ENCODE measurements around the gene EFNA1.

EFNA1 gene

DNA sequence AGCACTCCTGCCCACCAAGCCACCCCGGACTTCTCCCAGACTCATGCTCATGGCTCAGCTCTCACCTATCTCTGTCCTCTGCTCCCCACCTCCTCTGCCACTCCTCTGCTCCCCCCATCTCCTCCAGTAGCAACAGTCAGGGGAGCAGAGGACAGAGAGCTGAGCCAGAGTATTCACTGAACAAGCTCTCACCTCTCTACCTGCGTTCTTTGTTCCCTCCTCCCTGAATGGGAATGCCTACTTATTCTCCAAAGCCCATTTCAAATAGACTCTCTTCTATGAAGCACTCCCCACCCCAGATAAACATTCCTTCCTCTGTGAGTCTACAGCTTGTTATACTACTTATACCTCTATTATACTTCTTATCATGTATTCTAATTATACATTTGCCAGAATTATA, 6.4 kb upstream of the EFNA1 start:
- no peak for DNase-seq (ENCODE audit: low read depth, low spot score)
- H3K4me3 ChIP-seq (ENCODE audit: insufficient read length, low read depth): no peak overlapping the region
- no peaks in the 10 kb centered on the region for H3K9me3 ChIP-seq (ENCODE audit: insufficient read depth, low read length)
- peaks cover 17% of the 10 kb centered on the region for H3K4me1 ChIP-seq (ENCODE audit: insufficient read depth, insufficient read length)
- H3K27me3 ChIP-seq (ENCODE audit: insufficient read depth, insufficient read length): peaks cover 59% of the 10 kb centered on the region
- no peak overlapping the region for H3K9ac ChIP-seq (ENCODE audit: insufficient read length, low read depth)
- no peaks in the 10 kb centered on the region for H3K36me3 ChIP-seq (ENCODE audit: insufficient read depth, insufficient read length, low read length)
- TF ChIP-seq ZNF274 (IDR thresholded peaks at IDR 0.05; ENCODE audit: low read depth, low read length) (no peak), YY1 (IDR thresholded peaks at IDR 0.05; ENCODE audit: insufficient read depth, insufficient read length) (no peak), SUZ12 (IDR thresholded peaks at IDR 0.05; ENCODE audit: extremely low read depth, insufficient read depth, insufficient read length) (no peak)

DNA sequence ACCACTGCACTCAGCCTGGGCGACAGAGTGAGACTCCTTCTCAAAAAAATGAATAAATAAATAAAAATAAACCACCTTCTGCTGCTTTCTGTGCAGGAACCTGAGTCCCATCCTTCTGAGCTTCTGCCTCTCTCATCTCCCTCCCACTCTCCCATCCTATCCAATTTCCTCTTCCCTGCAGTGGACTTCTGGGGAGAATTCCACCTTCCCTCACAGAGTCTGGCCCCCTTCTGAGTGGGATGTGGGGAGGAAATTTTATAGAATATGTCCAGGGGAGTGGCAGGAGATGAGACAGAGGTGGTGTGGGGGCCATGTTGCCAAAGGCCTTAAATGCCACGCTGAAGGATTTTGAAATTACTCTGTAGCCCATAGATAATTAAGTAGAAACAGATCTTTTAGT, 5.4 kb upstream of the EFNA1 start:
- Histone ChIP-seq H3K4me1 (ENCODE audit: insufficient read depth, insufficient read length) (peaks cover 22% of the 10 kb centered on the region), H3K4me3 (ENCODE audit: insufficient read length, low read depth) (no peak overlapping the region), H3K9ac (ENCODE audit: insufficient read length, low read depth) (no peak overlapping the region), H3K27me3 (ENCODE audit: insufficient read depth, insufficient read length) (peaks cover 70% of the 10 kb centered on the region), H3K9me3 (ENCODE audit: insufficient read depth, low read length) (no peaks in the 10 kb centered on the region), H3K36me3 (ENCODE audit: insufficient read depth, insufficient read length, low read length) (no peaks in the 10 kb centered on the region)
- no peak for DNase-seq (ENCODE audit: low read depth, low spot score)
- TF ChIP-seq ZNF274 (IDR thresholded peaks at IDR 0.05; ENCODE audit: low read depth, low read length): no peak
- TF ChIP-seq SUZ12 (IDR thresholded peaks at IDR 0.05; ENCODE audit: extremely low read depth, insufficient read depth, insufficient read length): no peak
- TF ChIP-seq YY1 (IDR thresholded peaks at IDR 0.05; ENCODE audit: insufficient read depth, insufficient read length): no peak

DNA sequence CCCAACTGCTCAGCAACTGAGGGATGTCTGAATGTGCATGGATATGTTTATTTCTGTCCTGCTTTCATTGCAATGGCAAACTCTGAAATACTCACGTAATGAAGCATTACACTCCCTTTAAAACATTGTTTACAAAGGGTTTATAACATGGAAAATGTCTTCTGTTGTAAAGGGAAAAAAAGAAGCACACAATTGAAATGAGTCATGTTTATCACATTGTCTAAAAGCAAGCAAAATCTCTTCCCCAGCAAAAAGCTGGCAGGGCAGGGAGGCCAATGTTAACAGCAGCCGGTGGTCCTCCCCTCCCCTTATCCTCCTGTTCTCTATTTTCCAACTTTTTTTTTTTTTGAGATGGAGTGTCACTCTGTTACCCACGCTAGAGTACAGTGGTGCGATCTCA, 3.9 kb upstream of the EFNA1 start:
- DNase-seq (ENCODE audit: low read depth, low spot score): no peak

DNA sequence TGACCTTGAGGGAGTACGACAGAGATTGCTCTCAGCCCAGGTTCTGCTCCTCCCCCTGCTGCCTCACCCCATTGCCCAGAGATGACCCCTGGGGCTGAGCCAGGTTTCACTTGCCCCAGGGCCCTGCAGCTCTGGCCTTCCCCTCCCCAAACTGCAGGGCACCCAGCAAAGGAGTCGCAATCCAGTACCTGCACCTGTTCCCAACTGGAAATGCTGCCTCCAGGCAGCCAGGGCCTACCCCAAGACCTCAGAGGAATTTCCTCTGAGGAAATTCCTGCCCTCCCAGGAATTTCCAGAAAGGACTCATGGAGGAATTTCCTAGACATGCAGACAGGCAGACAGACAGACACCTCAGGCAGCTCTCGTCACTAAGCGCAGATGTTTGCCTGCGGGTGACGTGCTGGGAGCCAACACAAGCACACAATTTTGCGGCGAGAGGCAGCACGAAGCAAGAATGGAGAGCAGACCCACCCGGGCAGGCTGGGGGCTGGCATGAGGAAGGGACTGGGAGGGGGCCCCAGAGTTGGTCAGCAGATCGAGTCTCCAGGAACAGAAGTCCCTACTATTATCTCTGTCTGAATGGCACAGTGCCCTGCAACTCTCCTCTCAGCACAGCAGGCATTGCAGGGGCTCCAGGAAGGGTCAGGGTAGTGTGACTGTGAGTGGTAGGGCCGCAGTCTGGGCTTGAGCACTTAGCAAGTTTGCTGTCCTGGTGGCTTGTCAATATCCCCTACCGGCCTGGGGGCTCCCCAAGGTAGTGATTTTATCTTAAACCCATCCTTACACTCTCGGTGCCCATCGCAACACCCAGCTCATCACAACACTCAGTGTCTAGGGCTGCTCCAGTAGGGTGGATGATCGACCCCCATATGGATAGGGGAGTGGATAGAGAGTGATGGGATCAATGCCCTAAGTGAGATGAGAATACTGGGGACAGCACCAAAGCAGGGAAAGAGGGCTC, 2.9 kb upstream of the EFNA1 start:
- Histone ChIP-seq H3K9ac (ENCODE audit: insufficient read length, low read depth) (no peak overlapping the region), H3K36me3 (ENCODE audit: insufficient read depth, insufficient read length, low read length) (no peaks in the 10 kb centered on the region), H3K27me3 (ENCODE audit: insufficient read depth, insufficient read length) (peaks cover 91% of the 10 kb centered on the region), H3K4me1 (ENCODE audit: insufficient read depth, insufficient read length) (peaks cover 40% of the 10 kb centered on the region), H3K4me3 (ENCODE audit: insufficient read length, low read depth) (no peak overlapping the region), H3K9me3 (ENCODE audit: insufficient read depth, low read length) (no peaks in the 10 kb centered on the region)
- no peak for TF ChIP-seq ZNF274 (IDR thresholded peaks at IDR 0.05; ENCODE audit: low read depth, low read length)
- TF ChIP-seq SUZ12 (IDR thresholded peaks at IDR 0.05; ENCODE audit: extremely low read depth, insufficient read depth, insufficient read length): no peak
- TF ChIP-seq YY1 (IDR thresholded peaks at IDR 0.05; ENCODE audit: insufficient read depth, insufficient read length): no peak
- DNase-seq (ENCODE audit: low read depth, low spot score): no peak

More for the DNA sequence above, 3.9 kb upstream of the EFNA1 start:
- Histone ChIP-seq H3K27me3 (ENCODE audit: insufficient read depth, insufficient read length) (peaks cover 83% of the 10 kb centered on the region), H3K4me1 (ENCODE audit: insufficient read depth, insufficient read length) (peaks cover 31% of the 10 kb centered on the region), H3K9ac (ENCODE audit: insufficient read length, low read depth) (no peak overlapping the region), H3K9me3 (ENCODE audit: insufficient read depth, low read length) (no peaks in the 10 kb centered on the region), H3K4me3 (ENCODE audit: insufficient read length, low read depth) (no peak overlapping the region), H3K36me3 (ENCODE audit: insufficient read depth, insufficient read length, low read length) (no peaks in the 10 kb centered on the region)
- TF ChIP-seq SUZ12 (IDR thresholded peaks at IDR 0.05; ENCODE audit: extremely low read depth, insufficient read depth, insufficient read length): no peak
- TF ChIP-seq ZNF274 (IDR thresholded peaks at IDR 0.05; ENCODE audit: low read depth, low read length): no peak
- TF ChIP-seq YY1 (IDR thresholded peaks at IDR 0.05; ENCODE audit: insufficient read depth, insufficient read length): no peak

DNA sequence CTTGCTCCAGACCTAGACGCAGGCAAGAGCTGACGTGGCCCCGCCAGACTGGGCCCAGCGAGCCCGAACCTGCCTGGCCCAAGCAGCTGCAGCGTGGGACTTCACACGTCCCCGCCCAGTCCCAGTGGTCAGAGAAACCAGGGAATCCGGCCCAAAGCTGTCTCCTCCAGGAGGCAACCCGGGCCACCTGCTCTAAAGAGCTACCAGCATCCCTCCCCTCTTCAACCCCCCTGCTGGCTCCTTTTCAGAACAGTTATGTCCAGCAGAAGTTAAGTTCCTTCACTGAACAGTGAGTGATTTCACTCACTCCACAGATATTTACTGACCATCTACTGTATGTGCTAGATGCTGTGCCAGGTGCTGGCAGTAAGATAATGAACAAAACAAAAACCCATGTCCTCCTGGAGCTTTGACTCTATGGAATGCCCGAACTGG, 2.1 kb upstream of the EFNA1 start:
- H3K9ac ChIP-seq (ENCODE audit: insufficient read length, low read depth): no peak overlapping the region
- no peak for DNase-seq (ENCODE audit: low read depth, low spot score)
- H3K4me3 ChIP-seq (ENCODE audit: insufficient read length, low read depth): peak overlapping the region; percentile 73
- TF ChIP-seq ZNF274 (IDR thresholded peaks at IDR 0.05; ENCODE audit: low read depth, low read length): no peak
- TF ChIP-seq SUZ12 (IDR thresholded peaks at IDR 0.05; ENCODE audit: extremely low read depth, insufficient read depth, insufficient read length): no peak
- TF ChIP-seq YY1 (IDR thresholded peaks at IDR 0.05; ENCODE audit: insufficient read depth, insufficient read length): no peak
- H3K27me3 ChIP-seq (ENCODE audit: insufficient read depth, insufficient read length): peaks cover 85% of the 10 kb centered on the region
- H3K9me3 ChIP-seq (ENCODE audit: insufficient read depth, low read length): no peaks in the 10 kb centered on the region
- H3K4me1 ChIP-seq (ENCODE audit: insufficient read depth, insufficient read length): peaks cover 43% of the 10 kb centered on the region
- no peaks in the 10 kb centered on the region for H3K36me3 ChIP-seq (ENCODE audit: insufficient read depth, insufficient read length, low read length)

DNA sequence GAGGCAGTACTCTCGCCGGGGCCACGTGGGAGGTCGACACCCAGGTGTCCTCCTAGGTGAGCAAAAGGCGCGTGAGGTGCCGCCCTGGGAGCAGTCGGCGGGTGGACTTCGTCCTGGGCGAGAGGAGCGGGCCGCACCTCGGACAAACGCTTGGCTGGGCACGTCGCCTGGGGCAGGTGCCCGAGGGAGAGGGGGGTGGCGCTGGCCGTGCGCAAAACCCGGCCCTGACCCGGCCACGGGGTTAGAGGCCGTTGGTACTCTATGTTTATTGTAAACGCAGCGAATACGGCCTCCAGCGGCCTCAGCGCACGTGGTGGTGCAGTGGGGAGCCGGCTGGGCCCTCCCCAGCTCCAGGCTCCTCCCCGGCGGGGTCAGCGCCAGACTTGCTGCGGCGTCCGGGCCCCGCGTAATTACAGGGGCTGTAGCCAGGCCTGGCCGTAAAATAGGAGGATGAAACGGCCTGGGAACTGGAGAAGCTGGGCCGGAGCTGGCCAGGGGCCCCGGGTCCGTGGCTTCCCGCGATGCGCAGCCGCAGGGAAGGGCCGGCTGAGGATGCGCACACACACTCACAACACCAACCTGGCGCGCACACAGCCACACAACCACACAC, 1.6 kb upstream of the EFNA1 start:
- Histone ChIP-seq H3K4me3 (ENCODE audit: insufficient read length, low read depth) (peak overlapping the region; percentile 73), H3K4me1 (ENCODE audit: insufficient read depth, insufficient read length) (peaks cover 45% of the 10 kb centered on the region), H3K27me3 (ENCODE audit: insufficient read depth, insufficient read length) (peaks cover 85% of the 10 kb centered on the region), H3K36me3 (ENCODE audit: insufficient read depth, insufficient read length, low read length) (peaks cover 2% of the 10 kb centered on the region), H3K9ac (ENCODE audit: insufficient read length, low read depth) (peak overlapping the region; percentile 69), H3K9me3 (ENCODE audit: insufficient read depth, low read length) (no peaks in the 10 kb centered on the region)
- no peak for TF ChIP-seq SUZ12 (IDR thresholded peaks at IDR 0.05; ENCODE audit: extremely low read depth, insufficient read depth, insufficient read length)
- TF ChIP-seq YY1 (IDR thresholded peaks at IDR 0.05; ENCODE audit: insufficient read depth, insufficient read length): no peak
- no peak for TF ChIP-seq ZNF274 (IDR thresholded peaks at IDR 0.05; ENCODE audit: low read depth, low read length)
- DNase-seq (ENCODE audit: low read depth, low spot score): no peak

DNA sequence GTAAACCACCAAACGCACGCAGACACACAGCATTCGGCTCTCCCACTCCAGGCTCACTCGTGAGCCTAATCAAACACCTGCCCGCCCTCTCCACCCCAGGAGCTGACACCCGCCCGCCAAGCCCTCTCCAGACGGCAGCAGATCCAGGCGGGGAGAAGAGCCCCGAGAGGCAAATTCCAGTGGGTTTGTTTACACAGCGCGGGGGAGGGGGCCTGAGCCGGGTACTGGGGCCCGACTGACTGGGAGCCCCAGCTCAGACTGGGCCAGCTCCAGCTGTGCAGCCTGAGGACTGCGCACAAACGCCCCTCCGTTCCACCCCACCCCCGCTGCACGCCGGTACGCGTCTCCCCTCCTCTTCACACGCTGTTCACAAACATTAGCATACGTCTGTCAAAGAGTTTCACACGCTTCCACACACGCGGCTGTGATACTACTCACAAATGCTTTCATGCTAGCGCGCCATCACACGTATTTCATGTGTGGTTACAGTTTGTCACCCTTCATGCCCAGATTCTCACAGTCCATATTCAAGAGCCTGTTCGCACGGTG, 1.0 kb upstream of the EFNA1 start:
- DNase-seq (ENCODE audit: low read depth, low spot score): no peak
- H3K4me3 ChIP-seq (ENCODE audit: insufficient read length, low read depth): peak overlapping the region; percentile 73
- TF ChIP-seq SUZ12 (IDR thresholded peaks at IDR 0.05; ENCODE audit: extremely low read depth, insufficient read depth, insufficient read length): peak; percentile 29
- TF ChIP-seq YY1 (IDR thresholded peaks at IDR 0.05; ENCODE audit: insufficient read depth, insufficient read length): no peak
- H3K27me3 ChIP-seq (ENCODE audit: insufficient read depth, insufficient read length): peaks cover 85% of the 10 kb centered on the region
- peaks cover 8% of the 10 kb centered on the region for H3K36me3 ChIP-seq (ENCODE audit: insufficient read depth, insufficient read length, low read length)
- no peaks in the 10 kb centered on the region for H3K9me3 ChIP-seq (ENCODE audit: insufficient read depth, low read length)
- H3K4me1 ChIP-seq (ENCODE audit: insufficient read depth, insufficient read length): peaks cover 49% of the 10 kb centered on the region
- peak overlapping the region; percentile 69 for H3K9ac ChIP-seq (ENCODE audit: insufficient read length, low read depth)
